Stimulated activated naive CD8-positive, alpha-beta T cell treated with anti-CD3 and anti-CD28 coated beads, Interleukin-15, Interleukin-2, amounts not matched to agents 100 ng/mL and 50 ng/mL, for 24 hours (primary cell): ENCODE results near the gene NXPH4.

Experiments used
- H3K27ac Mint-ChIP-seq: one replicate; pipeline ENCODE4 v1.8.0; 2021; ENCODE audit warnings: mild to moderate bottlenecking, mixed read lengths
- H3K27me3 Mint-ChIP-seq: one replicate; pipeline ENCODE4 v1.8.0; 2021; ENCODE audit warnings: mixed read lengths
- H3K36me3 Mint-ChIP-seq: one replicate; pipeline ENCODE4 v1.8.0; 2021; ENCODE audit warnings: low read depth, mixed read lengths
- H3K4me1 Mint-ChIP-seq: one replicate; pipeline ENCODE4 v1.8.0; 2021; ENCODE audit warnings: low read depth, mixed read lengths
- H3K4me3 Mint-ChIP-seq: one replicate; pipeline ENCODE4 v1.8.0; 2021; ENCODE audit warnings: mild to moderate bottlenecking, mixed read lengths
- H3K9me3 Mint-ChIP-seq: one replicate; pipeline ENCODE4 v1.8.0; 2021; ENCODE audit warnings: mixed read lengths

NXPH4 gene

DNA sequence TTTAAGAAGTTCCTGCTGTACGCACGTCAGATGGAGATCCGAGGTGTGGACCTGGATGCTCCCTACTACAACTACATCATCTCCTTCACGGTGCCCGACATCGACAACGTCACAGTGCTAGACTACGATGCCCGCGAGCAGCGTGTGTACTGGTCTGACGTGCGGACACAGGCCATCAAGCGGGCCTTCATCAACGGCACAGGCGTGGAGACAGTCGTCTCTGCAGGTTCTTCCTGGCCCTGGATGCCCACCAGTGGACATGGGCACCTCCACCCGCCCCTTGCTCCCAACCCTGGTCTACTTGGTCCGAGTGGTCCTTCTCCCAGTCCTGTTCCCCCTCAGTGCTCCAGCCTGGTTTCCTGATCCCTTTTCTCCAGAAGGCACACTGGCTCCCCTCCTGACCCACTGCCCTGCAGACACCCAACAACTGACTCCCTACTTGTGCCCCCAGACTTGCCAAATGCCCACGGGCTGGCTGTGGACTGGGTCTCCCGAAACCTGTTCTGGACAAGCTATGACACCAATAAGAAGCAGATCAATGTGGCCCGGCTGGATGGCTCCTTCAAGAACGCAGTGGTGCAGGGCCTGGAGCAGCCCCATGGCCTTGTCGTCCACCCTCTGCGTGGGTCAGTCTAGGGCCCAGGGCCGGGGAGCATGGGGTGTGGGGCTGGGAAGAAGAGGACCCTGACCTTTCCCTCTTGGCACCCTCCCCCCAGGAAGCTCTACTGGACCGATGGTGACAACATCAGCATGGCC lies 37.1 kb upstream of the NXPH4 start:
- Mint-ChIP-seq H3K36me3 (no peaks in the 10 kb centered on the region), H3K4me1 (no peaks in the 10 kb centered on the region), H3K9me3 (no peaks in the 10 kb centered on the region), H3K4me3 (no peak overlapping the region), H3K27me3 (no peaks in the 10 kb centered on the region), H3K27ac (no peak overlapping the region)

- H3K27me3 Mint-ChIP-seq: no peaks in the 10 kb centered on the region
- no peaks in the 10 kb centered on the region for H3K36me3 Mint-ChIP-seq
- no peaks in the 10 kb centered on the region for H3K9me3 Mint-ChIP-seq
- no peak overlapping the region for H3K4me3 Mint-ChIP-seq
- H3K4me1 Mint-ChIP-seq: no peaks in the 10 kb centered on the region
- H3K27ac Mint-ChIP-seq: no peak overlapping the region
Observed at GRCh38 chr12:57180321-57180989, 36.1 kb upstream of the NXPH4 start.

DNA sequence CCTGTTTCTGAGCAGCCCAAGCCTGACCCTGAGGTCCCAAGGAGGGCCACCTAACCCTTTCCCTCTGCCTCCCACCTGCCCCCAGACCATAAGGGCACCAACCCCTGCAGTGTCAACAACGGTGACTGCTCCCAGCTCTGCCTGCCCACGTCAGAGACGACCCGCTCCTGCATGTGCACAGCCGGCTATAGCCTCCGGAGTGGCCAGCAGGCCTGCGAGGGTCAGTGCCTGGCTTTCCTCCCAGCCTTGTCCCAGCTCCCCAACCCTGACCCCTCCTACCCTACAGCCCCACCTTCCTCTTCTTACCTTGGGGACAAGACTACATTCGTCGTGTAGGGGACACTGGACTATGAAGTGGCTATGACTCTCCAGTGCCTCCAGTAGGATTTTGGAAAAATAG lies 35.5 kb upstream of the NXPH4 start:
- Mint-ChIP-seq H3K9me3 (no peaks in the 10 kb centered on the region), H3K4me1 (no peaks in the 10 kb centered on the region), H3K36me3 (no peaks in the 10 kb centered on the region), H3K27me3 (no peaks in the 10 kb centered on the region), H3K4me3 (no peak overlapping the region), H3K27ac (no peak overlapping the region)

DNA sequence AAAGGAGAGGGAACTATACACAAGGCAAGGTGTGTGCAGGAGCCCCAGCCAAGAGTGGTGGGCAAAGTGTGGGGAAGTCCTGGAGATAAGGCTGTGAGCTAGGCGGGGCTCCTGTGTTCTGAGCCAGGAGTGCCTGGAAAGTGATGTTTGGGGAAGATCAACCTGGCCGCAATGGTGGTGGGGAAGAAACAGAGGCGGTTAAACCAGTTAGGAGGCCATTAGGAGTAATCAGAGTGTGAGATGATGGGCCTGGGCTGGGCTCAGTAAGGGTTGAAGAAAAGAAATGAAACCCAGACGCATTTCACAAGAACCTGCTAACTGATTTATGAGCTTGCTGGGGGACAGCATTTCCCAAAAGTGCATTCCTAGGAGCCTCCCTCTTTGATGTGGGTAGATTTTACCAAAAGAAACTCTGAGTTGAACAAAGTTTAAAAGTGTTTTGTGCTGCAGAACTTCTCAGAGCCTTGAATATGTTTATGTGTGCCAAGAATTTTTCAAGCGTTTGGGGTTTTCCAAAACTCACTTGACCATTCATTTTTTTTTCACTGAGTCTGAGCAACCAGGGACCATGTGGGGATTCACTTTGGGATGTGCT lies 34.9 kb upstream of the NXPH4 start:
- no peaks in the 10 kb centered on the region for H3K9me3 Mint-ChIP-seq
- no peaks in the 10 kb centered on the region for H3K4me1 Mint-ChIP-seq
- no peak overlapping the region for H3K4me3 Mint-ChIP-seq
- no peaks in the 10 kb centered on the region for H3K36me3 Mint-ChIP-seq
- H3K27me3 Mint-ChIP-seq: no peaks in the 10 kb centered on the region
- H3K27ac Mint-ChIP-seq: no peak overlapping the region

DNA sequence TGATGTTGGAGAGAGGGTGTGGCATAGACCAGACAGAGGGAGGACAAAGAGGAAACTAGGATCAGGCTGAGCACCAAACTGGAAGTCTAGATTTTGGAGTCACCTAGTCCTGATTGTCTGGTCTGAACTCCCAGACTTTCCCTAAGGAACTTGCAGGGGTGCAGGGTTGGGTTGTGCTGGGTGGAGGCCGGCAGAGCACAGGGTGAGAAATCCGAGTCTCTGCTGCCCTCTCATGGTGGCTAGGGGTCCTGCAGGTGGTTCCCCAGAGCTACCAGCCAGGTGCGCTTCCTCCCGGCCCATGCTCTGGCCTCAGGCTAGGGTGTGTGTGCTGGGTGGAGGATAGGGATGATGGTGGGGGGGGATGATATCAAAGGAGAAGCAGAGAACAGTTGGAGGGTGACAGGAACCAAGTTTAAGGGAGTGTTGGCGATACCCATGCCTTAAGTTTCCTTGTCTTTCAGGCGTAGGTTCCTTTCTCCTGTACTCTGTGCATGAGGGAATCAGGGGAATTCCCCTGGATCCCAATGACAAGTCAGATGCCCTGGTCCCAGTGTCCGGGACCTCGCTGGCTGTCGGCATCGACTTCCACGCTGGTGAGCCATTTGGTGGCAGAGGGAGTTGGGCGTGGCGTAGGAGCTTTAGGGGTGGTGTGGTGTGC lies 33.5 kb upstream of the NXPH4 start:
- no peaks in the 10 kb centered on the region for H3K36me3 Mint-ChIP-seq
- H3K9me3 Mint-ChIP-seq: no peaks in the 10 kb centered on the region
- H3K27me3 Mint-ChIP-seq: no peaks in the 10 kb centered on the region
- no peaks in the 10 kb centered on the region for H3K4me1 Mint-ChIP-seq
- no peak overlapping the region for H3K27ac Mint-ChIP-seq
- no peak overlapping the region for H3K4me3 Mint-ChIP-seq

- Mint-ChIP-seq H3K27ac (no peak overlapping the region), H3K4me3 (no peak overlapping the region), H3K36me3 (no peaks in the 10 kb centered on the region), H3K9me3 (no peaks in the 10 kb centered on the region), H3K27me3 (no peaks in the 10 kb centered on the region), H3K4me1 (no peaks in the 10 kb centered on the region)
Observed at GRCh38 chr12:57183939-57184725, 32.5 kb upstream of the NXPH4 start.

GRCh38 chr12:57185403-57185802 lies 31.2 kb upstream of the NXPH4 start:
- Mint-ChIP-seq H3K4me1 (no peaks in the 10 kb centered on the region), H3K36me3 (no peaks in the 10 kb centered on the region), H3K4me3 (no peak overlapping the region), H3K9me3 (no peaks in the 10 kb centered on the region), H3K27me3 (no peaks in the 10 kb centered on the region), H3K27ac (no peak overlapping the region)

DNA sequence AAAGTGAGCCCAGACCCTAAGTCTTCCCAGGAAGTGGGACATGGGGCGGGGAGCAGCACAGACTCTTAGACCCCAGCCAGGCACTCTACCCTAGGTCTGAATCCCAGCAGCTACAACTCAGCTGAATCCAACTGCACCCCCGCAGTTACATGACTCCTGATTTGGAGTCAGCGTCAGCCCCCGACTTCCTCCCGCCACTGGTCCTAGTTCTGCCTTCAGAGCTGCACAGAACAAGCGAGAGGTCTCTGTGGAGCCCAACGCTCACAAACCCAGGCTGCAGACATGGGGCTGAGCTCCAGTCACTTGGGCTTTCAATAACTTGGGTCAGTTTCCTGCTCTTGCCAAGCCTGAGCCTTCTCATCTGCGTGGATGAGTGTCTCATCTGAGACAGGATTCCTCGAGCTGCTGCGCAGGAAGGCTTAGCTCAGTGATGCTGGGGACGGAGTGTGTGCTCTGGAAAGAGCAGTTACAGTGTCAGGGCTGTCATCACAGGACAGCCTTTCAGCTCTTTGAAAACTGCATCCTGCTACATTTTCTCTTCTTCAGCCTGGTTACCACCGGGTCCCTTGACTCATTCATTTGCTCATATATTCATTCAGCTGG lies 30.6 kb upstream of the NXPH4 start:
- H3K27ac Mint-ChIP-seq: no peak overlapping the region
- H3K9me3 Mint-ChIP-seq: no peaks in the 10 kb centered on the region
- H3K4me1 Mint-ChIP-seq: no peaks in the 10 kb centered on the region
- H3K4me3 Mint-ChIP-seq: no peak overlapping the region
- no peaks in the 10 kb centered on the region for H3K27me3 Mint-ChIP-seq
- H3K36me3 Mint-ChIP-seq: no peaks in the 10 kb centered on the region

GRCh38 chr12:57187222-57188089 lies 29.1 kb upstream of the NXPH4 start:
- Mint-ChIP-seq H3K4me3 (no peak overlapping the region), H3K36me3 (no peaks in the 10 kb centered on the region), H3K4me1 (no peaks in the 10 kb centered on the region), H3K9me3 (no peaks in the 10 kb centered on the region), H3K27ac (no peak overlapping the region), H3K27me3 (no peaks in the 10 kb centered on the region)

DNA sequence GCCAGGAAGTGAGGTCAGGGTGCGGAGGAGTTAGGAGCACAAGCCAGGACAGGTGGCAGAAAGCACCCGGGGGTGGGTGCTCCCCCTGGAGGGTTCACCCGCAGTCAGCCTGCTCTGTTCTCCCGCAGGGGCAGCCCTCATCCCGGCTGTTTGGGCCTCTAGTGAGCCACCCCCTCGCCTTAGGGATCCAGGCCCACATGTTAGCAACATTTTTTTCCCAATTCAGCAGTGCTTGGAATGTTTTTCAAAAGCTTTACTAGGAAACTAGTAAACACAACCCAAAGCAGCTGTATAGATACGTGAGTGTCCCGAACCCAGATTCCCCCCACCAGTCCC lies 28.5 kb upstream of the NXPH4 start:
- H3K27ac Mint-ChIP-seq: no peak overlapping the region
- H3K27me3 Mint-ChIP-seq: no peaks in the 10 kb centered on the region
- no peaks in the 10 kb centered on the region for H3K36me3 Mint-ChIP-seq
- no peaks in the 10 kb centered on the region for H3K4me1 Mint-ChIP-seq
- no peak overlapping the region for H3K4me3 Mint-ChIP-seq
- no peaks in the 10 kb centered on the region for H3K9me3 Mint-ChIP-seq

GRCh38 chr12:57190037-57190436 lies 26.6 kb upstream of the NXPH4 start:
- no peak overlapping the region for H3K27ac Mint-ChIP-seq
- H3K4me3 Mint-ChIP-seq: no peak overlapping the region
- H3K9me3 Mint-ChIP-seq: no peaks in the 10 kb centered on the region
- H3K27me3 Mint-ChIP-seq: no peaks in the 10 kb centered on the region
- H3K36me3 Mint-ChIP-seq: no peaks in the 10 kb centered on the region
- H3K4me1 Mint-ChIP-seq: no peaks in the 10 kb centered on the region

DNA sequence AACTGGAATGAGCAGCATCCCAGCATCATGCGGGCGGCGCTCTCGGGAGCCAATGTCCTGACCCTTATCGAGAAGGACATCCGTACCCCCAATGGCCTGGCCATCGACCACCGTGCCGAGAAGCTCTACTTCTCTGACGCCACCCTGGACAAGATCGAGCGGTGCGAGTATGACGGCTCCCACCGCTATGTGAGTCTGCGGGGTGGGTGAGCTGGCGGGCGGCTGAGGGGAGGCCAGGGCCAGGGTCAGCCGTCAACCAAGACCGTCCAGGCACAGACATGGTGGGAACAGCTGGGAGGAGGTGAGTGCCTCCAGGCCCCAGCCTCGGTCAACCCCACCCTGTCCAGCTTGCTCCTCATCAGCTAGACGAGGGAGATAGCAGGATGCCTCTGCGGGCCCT lies 25.8 kb upstream of the NXPH4 start:
- Mint-ChIP-seq H3K4me1 (no peaks in the 10 kb centered on the region), H3K27me3 (no peaks in the 10 kb centered on the region), H3K4me3 (no peak overlapping the region), H3K36me3 (no peaks in the 10 kb centered on the region), H3K9me3 (no peaks in the 10 kb centered on the region), H3K27ac (no peak overlapping the region)

- Mint-ChIP-seq H3K36me3 (no peaks in the 10 kb centered on the region), H3K4me1 (no peaks in the 10 kb centered on the region), H3K9me3 (no peaks in the 10 kb centered on the region), H3K27ac (no peak overlapping the region), H3K27me3 (no peaks in the 10 kb centered on the region), H3K4me3 (no peak overlapping the region)
Observed at GRCh38 chr12:57191410-57191809, 25.2 kb upstream of the NXPH4 start.

DNA sequence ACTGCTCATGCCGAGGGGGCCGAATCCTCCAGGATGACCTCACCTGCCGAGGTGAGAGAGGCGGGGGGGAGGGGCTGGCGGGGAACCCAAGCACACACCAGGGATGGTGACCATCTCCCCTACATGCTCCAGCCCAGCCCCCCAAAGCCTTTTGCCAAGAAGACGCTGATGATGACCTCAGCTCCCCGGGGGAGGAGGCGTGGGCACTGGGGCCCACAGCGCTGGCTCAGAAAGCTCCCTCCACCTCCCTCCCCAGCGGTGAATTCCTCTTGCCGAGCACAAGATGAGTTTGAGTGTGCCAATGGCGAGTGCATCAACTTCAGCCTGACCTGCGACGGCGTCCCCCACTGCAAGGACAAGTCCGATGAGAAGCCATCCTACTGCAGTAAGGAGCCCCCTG lies 23.7 kb upstream of the NXPH4 start:
- no peak overlapping the region for H3K4me3 Mint-ChIP-seq
- no peak overlapping the region for H3K27ac Mint-ChIP-seq
- H3K27me3 Mint-ChIP-seq: no peaks in the 10 kb centered on the region
- H3K9me3 Mint-ChIP-seq: no peaks in the 10 kb centered on the region
- H3K4me1 Mint-ChIP-seq: no peaks in the 10 kb centered on the region
- no peaks in the 10 kb centered on the region for H3K36me3 Mint-ChIP-seq
